Measurements from ENCODE around the gene TMEM95.

- TF ChIP-seq ZNF639 (tag by site-specific recombination; IDR thresholded peaks at IDR 0.05): no peak
- TF ChIP-seq ZNF580 (tag by site-specific recombination; IDR thresholded peaks at IDR 0.05): no peak
- TF ChIP-seq CTCF (tag by site-specific recombination; IDR thresholded peaks at IDR 0.05): no peak
- no peak for TF ChIP-seq ZNF292 (tag by site-specific recombination; IDR thresholded peaks at IDR 0.05; ENCODE audit: borderline replicate concordance, low read depth)
- TF ChIP-seq ZNF600 (tag by site-specific recombination; IDR thresholded peaks at IDR 0.05): no peak
- no peak for TF ChIP-seq INSM2 (tag by site-specific recombination; IDR thresholded peaks at IDR 0.05)
- no peak for TF ChIP-seq ZBTB8A (tag by site-specific recombination; IDR thresholded peaks at IDR 0.05)
- TF ChIP-seq ZNF302 (tag by site-specific recombination; IDR thresholded peaks at IDR 0.05; ENCODE audit: low read depth): no peak
- TF ChIP-seq ZNF843 (tag by site-specific recombination; IDR thresholded peaks at IDR 0.05): no peak
- no peak for TF ChIP-seq ZNF423 (tag by site-specific recombination; IDR thresholded peaks at IDR 0.05)
- no peak for TF ChIP-seq ZBTB1 (tag by site-specific recombination; IDR thresholded peaks at IDR 0.05)
- no peak for TF ChIP-seq REST (tag by site-specific recombination; IDR thresholded peaks at IDR 0.05)
- no peak for TF ChIP-seq ZNF24 (tag by site-specific recombination; IDR thresholded peaks at IDR 0.05)
- no peak for TF ChIP-seq ZNF692 (tag by site-specific recombination; IDR thresholded peaks at IDR 0.05)
Observed at GRCh38 chr17:7363311-7363710, 8.4 kb downstream of the TMEM95 start.
